Eye (tissue), 1 donor: ENCODE measurements around the gene SASH1.
A peak's percentile ranks its signal among the peaks of the same experiment; 100 is the strongest.

ENCODE experiments used
- DNase-seq: peaks from one replicate; pipeline ENCODE4 v3.0.0-alpha.2; 2015

Gene SASH1

DNA sequence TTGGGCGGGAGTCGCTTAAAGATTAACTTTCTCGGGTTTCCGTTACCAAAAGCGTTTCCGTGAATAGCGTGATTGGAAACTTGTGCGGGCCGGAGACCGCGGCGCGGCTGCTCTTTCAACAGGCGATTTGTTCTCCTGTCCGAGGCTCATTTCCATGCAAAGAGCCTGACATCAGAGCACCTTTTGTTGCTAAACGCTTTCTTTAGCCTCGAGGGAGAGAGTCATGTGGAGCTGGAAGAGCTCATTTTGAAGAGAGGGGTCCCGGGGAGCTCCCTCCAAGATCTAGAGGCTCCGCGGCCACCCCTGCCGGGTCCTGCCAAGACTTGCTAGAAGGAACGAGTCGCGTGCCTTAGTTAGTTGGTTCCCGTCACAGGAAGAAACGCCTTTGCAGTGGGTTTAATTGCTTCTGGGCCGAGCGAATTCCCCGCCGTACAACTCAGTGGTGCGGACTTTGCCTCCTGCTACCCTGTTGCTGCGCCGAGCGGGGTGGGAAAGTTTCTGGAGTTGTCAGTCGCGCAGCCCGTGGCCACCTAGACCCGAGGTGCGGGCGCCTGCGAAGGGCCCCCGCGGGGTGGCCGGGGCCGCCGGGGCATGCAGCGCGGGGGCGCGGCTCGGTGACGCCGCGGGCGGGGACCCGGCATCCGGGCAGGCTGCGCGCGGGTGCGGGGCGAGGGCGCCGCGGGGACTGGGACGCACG, at the start of gene SASH1:
SASH1 (plus strand) TSS at position 489 of the 697 bp plus-strand sequence. CDS start 230 bp downstream, outside the sequence.
- peak; percentile 95 for DNase-seq

DNA sequence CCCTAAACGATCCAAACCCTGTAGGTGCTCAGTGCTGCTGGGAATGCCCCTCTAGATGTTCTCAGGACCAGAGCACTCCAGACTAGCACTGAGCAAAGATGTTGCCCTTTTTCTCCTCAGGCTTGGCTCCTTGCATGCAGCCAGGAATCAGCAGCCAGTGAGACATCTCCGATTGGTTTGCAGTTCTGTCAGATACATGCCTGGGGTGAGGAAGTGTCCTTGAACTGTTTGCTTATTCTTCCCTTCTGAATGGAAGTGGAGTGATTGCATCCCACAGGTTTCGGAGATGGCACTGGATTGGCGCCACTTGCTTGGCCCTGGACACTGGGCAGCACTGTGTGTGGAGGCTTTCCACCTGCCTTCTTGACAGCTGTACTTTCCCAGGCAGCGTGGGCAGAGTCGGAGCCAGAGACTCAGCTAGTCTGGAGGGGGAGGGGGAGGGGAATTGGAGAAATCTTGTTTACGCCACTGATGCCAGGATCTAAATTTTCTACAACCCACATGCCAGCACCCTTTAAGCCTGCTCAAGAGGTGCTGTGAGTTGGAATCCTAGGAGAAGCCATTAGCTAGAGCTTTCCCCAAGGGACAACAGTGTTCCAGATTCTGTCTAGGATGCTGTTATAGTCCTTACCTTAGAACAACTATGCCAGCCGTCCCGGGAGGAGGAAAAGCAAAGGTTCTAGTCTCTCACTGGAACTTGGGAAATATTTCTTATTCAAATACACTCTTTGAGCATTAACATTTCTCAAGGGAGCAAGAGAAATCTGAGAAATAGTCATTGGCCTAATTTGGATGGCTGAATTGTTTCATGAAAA, 49.2 kb upstream of the SASH1 start:
- no peak for DNase-seq

DNA sequence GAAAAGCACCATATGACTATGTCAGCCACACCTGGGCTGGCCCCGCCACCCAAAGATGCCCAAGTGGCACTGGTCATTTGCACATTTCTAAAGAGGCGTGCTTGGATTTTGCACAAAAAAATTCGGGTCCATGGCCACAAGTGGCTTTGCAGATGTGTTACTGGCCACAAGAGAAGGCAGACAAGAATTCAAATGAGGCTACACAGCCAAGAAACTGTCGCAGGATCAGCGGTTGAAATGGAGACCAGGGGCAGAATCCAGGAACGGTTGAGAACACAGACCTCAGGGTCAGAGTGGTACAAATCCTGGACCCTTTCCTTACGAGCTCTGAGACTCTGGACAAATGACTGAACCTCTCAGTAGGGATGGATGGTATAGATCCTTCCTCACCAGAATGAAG, 48.6 kb upstream of the SASH1 start:
- no peak for DNase-seq

DNA sequence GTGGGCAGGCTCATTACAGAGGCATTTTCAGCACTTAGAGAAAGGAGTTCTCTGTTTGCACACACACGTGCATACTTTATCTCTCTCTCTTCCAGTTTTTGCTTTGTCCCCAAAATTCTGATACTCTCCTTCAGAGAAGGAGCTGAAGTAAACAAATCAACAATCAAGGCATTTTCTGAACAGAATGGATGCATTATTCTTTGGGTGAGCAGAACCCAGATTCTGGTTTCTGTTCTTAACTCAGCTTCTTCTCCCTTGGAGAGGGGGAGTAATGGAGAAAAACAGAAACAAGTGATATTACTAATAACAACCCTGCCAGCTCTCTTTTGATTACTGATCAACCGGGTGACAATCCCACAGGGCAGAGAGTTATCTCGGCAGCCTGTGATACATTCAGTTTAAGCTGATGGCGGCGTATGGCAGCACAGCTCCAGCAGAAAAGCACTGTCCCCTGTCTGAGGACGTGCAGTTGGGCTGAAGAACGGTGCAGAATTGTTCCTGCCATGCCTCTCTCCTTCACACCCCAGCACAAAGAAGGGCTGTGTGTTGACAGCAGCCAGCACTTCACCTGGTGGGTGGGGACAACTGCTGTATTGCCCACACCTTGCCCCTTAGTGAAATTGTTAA, 47.3 kb upstream of the SASH1 start:
- DNase-seq = no peak

DNA sequence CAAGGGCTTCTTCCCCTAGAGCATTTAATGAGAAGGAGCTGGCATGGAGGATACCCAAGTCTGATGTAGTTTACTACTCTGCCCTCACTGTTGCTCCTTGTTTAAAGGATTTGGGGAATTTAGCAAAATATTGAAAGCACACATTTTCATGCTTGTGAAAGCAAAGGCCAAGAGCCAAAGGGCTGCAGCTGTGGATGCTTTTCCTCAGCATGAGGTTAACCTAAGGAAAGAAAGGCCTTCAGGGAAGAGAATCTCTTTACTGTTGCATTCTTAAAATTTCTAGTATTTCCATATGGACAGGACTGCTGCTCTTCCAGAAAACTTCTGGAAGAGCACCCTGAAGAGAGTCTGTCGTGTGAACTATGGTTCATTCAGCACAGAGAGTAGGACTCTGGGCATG, 45.9 kb upstream of the SASH1 start:
- DNase-seq = no peak

GRCh38 chr6:148298683-148299082, 44.0 kb upstream of the SASH1 start:
- DNase-seq = no peak

- no peak for DNase-seq
These were observed 39.0 kb upstream of the SASH1 start for GRCh38 chr6:148303616-148304015.

DNA sequence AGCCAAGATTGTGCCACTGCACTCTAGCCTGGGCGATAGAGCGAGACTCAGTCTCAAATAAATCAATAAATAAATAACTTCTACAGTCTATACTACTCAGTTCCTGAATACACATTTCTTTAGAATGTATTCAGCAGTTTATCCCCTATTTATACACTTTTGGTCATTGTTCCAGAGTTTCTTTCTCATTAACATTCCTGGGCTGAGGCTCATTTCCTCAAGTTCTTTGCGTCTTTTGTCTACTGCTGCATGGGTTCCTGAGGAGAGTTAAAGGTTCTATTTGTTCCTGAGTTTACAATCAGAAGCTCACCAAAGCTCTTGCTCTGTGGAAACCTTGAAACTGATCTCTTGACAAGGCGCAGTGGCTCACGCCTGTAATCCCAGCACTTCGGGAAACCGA, 37.7 kb upstream of the SASH1 start:
- no peak for DNase-seq

- DNase-seq = no peak
These were observed 36.4 kb upstream of the SASH1 start for GRCh38 chr6:148306286-148306685.

GRCh38 chr6:148307405-148307804, 35.2 kb upstream of the SASH1 start:
- DNase-seq = no peak

DNA sequence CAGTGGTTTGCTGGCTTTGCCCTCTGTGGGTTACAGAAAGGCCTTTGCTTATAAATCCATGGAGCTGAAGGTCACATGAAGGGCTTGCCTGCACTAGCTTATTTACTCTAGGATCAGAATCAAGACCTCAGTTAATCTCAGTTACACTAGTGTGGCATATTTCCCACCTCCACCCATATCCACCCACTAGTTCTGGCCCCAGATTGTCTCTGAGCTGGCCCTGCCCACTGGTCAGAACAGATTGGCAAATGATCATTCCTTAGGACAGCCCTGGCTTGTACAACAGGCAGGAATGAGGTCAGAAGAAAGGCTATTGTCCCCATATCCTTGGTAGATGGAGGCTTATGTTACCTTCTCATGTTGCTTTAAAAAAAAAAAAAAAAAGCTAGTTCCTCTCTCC, 33.3 kb upstream of the SASH1 start:
- DNase-seq = no peak

DNA sequence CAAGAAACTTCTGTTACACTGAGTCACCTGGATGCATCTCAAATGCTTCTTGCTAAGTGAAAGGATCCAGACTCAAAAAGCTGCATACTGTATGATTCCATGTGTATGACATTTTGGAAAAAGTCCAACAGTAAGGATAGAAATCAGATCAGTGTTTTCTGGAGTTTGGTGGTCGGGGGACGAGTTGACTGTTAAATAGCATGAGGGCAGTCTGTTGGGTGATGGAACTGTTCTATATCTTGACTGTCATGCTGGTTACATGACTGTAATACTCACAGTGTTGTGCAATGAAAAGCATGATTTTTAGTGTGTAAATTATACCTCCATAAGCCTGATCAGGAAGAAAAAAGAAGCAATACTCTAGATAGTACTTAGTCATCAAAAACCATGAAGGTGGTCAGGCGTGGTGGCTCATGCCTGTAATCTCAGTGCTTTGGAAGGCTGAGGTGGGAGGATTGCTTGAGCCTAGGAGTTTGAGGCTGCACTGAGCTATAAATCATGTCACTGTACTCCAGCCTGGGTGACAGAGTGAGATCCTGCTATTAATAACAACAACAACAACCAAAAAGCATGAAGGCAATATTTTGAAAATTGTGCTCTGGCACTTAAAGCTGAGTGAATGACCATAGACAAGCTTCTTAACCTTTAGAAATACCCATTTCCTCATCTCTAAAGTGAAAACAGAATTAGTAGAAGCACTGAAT, 30.5 kb upstream of the SASH1 start:
- no peak for DNase-seq

DNA sequence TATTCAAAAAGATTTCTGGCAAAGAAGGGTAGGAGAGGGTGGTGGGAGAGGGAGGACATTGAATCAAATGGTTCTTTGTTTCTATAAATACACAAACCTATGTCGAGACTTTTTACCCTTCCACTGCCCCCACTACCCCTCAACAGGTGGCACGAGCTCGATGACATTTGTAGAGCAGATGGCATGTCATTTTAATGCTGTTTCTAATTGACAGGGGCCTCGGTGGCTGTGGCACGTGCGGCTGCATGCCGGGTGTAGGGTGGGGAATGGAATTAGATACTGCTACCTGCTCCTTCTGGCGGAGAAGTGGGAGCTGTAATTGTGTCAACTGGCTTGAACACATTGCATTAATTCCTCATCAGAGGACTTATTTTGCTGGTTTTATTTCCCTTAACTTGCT, 29.1 kb upstream of the SASH1 start:
- DNase-seq = peak; percentile 66

DNA sequence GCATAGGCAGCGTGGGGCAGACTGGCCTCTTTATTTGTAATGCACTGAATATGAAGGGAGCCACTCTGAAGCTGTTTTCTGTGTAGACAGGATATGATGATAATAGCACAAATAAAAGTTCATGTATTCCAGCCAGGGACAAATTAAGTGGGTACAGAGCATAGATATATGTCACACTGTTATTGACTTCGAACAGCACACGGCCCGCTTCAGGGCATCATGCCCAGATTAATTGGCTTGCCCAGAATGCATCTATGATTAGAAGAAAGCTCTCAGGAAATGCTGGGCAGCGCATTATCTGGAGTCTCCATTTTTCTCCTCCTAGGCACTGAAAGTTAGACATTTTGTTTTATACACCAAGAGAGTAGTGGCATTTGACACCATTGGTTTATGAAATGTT, 26.3 kb upstream of the SASH1 start:
- no peak for DNase-seq

DNA sequence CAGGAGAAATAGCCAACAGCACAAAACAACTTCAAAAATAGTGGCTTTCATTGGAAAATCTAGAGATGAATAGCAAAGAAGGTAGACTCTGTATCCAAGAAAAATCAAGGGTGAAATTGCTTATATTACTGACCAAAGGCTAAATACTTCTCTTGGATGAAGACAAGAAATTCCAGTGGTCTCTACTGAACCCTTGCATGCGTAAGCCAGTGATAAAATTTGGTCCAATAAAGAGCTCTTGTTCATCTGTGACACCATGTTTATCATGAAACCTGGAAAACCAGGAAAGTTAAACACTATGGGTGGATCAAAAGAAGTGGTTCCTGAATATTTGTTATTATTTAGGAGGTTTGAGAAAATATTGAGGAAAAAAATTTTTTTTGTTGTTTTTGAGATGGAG, 25.6 kb upstream of the SASH1 start:
- no peak for DNase-seq

GRCh38 chr6:148317739-148318138, 24.9 kb upstream of the SASH1 start:
- no peak for DNase-seq

GRCh38 chr6:148322704-148323103, 19.9 kb upstream of the SASH1 start:
- DNase-seq = no peak

GRCh38 chr6:148323344-148323743, 19.3 kb upstream of the SASH1 start:
- peak; percentile 60 for DNase-seq

- no peak for DNase-seq
These were observed 18.2 kb upstream of the SASH1 start for GRCh38 chr6:148324297-148324985.

DNA sequence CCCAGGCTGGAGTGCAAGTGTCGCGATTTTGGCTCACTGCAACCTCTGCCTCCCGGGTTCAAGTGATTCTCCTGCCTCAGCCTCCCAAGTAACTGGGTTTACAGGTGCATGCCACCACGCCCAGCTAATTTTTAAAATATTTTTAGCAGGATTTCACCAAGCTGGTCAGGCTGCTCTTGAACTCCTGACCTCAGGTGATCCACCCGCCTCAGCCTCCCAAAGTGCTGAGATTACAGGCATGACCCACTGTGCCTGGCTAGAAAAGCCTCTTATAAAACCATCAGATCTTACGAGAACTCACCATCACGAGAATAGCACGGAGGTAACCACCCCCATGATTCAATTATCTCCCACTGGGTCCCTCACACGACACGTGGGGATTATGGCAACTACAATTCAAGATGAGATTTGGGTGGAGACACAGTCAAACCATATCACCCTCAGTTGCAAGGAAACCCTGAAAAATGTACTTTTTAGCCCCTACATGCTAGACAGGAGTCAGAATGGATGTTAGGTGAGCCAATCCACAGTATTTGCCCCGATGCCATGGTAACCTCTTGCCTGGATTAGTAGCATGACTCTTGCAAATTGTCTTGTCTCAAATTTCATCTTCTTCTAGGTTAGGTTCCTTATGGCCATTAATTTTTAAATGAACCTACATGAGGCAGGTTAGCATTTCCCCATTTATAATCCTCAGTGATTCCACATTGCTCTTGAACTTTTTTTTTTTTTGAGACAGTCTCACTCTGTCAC, 17.1 kb upstream of the SASH1 start:
- no peak for DNase-seq

- peak; percentile 82 for DNase-seq
These were observed 13.6 kb upstream of the SASH1 start for GRCh38 chr6:148328876-148329555.
